Activated T-cell treated with anti-CD3 and anti-CD28 coated beads for 24 hours (primary cell): ENCODE results near the gene EHBP1.

ENCODE experiments used
- DNase-seq: peaks from one replicate; pipeline ENCODE4 v3.0.0-alpha.2; 2020; ENCODE audit warnings: low read depth

Gene EHBP1

DNA sequence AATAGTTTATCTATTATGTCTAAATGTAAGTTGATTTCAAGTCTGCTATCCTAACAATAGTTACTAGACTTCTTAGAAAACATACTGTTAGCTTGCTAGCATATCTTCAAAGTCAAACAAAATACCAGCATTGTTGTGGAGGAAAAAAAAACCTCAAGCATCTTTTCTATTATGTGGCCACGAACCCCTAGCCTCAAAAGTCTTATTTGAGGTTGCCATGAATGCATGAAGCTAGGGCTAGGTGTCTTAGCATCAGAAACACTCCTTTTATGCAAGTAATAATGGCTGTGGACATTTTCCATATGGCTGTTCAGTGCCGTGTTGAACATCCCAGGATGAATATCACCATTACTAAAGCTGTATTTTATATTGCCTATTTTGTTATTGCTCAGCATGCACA is 258.5 kb downstream of the EHBP1 start:
- no peak for DNase-seq

DNA sequence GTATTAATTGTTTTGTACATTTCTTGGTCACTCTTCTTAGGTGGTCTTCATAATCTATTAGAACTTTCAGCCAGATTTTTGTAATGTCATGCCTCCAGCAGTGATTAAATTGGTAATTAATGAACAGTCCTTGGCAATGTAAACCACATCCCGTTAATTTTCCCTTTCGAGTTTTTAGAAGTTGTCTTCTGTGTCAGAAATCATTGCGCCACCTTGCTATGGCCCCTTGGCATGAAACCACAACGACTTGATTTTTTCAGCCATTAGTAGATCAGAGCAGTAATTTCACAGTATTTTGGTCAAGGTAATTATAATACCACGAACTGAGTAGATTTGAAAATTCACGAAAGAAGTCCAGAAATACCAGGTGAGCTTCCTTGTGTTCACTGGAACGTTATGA is 259.2 kb downstream of the EHBP1 start:
- no peak for DNase-seq

GRCh38 chr2:62966991-62967390 is 261.5 kb downstream of the EHBP1 start:
- DNase-seq: no peak

GRCh38 chr2:62968168-62968567 is 262.7 kb downstream of the EHBP1 start:
- DNase-seq: no peak

GRCh38 chr2:62968668-62969067 is 263.2 kb downstream of the EHBP1 start:
- no peak for DNase-seq

DNA sequence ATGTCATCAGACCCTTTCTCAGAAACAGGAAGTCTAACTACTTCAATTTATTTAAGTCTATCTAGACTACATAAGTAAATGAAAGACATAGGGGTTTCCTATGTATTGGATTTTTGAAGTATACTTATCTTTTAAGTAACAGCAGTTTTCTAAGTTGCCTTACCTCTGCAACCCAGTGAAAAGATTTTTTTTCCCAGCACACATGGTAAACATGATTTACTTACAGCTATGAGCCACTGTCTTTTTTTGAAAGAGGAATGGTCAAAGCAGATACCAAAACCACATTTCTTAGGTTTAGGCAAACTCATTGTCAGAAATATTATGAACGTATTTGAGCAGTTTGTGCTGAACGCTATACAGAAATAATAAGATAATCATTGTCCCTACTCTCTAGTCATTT is 266.4 kb downstream of the EHBP1 start:
- DNase-seq: no peak

DNA sequence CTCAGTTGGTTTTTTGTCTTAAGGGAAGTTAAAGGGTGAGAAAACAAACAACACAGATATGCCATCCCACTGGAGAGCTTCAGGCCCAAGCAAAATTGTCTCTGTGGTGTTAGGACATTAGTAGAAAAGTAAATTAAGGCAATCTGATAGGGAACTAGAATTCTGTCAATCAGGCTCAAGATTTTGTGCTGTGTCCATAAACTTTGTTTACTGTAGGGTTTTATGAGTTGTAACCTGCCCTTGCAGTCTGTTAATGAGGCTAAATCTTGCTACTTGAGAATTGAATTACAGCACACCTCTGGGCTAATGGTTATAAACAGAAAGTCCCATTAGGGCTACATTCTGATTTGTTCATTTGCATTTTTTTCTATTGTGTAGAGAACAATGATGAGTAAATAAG is 267.1 kb downstream of the EHBP1 start:
- DNase-seq: no peak

GRCh38 chr2:62974999-62975398 is 269.5 kb downstream of the EHBP1 start:
- no peak for DNase-seq

DNA sequence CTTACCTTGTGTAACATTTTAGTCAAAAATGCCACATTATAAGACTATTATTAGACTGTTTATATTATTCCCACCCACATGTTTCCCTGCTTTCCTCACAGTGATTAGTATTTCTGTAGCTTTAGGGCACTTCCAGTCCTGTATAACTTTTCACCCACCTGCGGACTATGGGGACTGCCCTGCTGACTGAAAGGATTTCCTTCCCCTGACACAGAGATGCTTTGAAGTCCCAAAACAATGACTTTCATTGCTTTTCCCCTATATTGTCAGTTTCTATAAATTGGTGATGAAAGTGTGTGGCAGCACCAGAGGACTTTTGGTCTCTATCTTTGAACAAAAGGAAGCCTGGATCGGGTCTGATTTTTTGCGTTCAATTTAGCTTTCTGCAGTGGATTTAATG is 286.1 kb downstream of the EHBP1 start:
- DNase-seq: no peak

- DNase-seq: no peak
Measured at GRCh38 chr2:62992561-62992960, 287.0 kb downstream of the EHBP1 start.

- DNase-seq: no peak
Measured at GRCh38 chr2:62994206-62994605, 288.7 kb downstream of the EHBP1 start.

DNA sequence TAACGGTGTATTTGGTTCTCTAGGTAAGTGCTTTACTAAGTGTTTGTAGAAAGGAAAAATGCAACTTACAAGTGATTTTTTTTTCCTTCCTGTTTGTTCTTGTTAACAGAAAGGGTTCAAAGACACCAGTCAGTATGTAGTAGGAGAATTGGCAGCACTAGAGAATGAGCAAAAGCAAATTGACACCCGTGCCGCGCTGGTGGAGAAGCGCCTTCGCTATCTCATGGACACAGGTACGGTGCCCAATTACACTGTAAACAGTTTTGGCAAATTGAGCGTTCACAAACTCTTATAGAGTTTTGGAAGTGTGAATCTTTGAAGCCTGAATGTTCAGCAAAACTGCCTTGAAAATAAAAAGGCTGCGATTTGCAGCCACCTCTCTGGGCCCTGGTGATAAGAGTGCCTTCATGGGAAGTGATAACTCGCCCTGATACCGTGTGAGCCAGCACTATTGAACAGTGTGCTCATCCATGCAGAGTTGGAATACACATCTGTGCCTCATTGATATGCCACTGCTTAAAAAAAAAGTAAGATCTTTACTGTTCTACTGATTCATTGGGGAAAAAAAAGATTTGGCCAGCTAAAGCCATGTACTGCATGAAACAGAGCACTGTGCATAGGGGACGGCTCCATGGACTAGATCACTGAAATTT is 291.1 kb downstream of the EHBP1 start:
- no peak for DNase-seq

DNA sequence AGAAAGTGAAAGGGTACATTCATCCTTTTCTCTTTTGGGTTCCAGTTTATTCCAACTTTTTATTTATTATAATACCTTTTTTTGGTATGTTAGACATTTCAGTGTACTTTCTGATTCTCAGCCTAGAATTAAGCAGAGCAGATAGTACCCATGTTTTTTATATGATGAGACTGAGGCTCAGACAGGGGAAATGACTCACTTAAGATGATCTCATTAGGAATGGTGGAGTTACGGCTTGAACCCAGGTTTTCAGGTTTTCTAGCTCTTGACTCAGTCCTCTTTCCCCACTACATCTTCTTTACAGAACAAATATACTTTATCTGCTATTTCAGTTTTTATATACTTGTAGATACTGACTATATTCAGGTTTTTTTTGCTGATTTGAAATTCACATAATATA is 293.4 kb downstream of the EHBP1 start:
- no peak for DNase-seq

- no peak for DNase-seq
Measured at GRCh38 chr2:62999905-63000304, 294.4 kb downstream of the EHBP1 start.

GRCh38 chr2:63000801-63001200 is 295.3 kb downstream of the EHBP1 start:
- no peak for DNase-seq

GRCh38 chr2:63001576-63001975 is 296.1 kb downstream of the EHBP1 start:
- DNase-seq: no peak

- DNase-seq: no peak
Measured at GRCh38 chr2:63003351-63003750, 297.8 kb downstream of the EHBP1 start.

GRCh38 chr2:63007813-63008458 is 302.4 kb downstream of the EHBP1 start:
- no peak for DNase-seq

DNA sequence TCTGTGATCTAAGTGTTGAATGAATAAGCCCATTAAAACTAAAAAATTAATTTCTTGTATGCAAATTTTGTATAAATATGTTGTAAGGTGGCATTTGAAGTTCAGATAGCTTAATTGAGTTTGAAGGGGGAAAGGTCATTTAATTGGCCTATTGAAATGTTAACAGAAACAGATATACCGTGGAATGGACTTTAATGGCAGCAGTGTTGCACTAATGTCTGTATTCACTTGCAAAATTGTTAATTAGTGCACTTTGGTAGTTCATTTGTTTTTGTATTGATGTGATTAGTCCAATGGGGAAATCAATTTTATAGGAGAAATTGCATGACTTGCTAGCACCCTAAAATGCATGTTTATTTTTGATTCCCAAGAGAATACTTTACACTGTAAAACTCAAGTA is 303.3 kb downstream of the EHBP1 start:
- no peak for DNase-seq

DNA sequence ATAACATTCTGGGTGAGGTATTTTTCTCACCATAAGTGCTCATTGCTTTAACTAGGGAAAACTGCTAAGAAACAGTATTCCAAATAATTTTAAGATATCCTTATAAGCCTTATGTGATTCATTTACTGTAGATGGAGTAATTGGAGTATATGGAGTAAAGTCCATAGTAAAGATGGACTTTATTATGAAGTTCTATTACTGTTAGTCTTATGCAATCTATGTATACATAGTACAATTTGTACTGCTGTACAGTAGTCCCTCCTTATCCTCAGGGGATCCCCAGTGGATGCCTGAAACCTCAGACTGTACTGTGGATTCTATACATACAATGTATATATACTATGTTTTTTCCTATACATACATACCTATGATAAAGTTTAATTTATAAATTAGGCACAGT is 304.0 kb downstream of the EHBP1 start:
- no peak for DNase-seq

DNA sequence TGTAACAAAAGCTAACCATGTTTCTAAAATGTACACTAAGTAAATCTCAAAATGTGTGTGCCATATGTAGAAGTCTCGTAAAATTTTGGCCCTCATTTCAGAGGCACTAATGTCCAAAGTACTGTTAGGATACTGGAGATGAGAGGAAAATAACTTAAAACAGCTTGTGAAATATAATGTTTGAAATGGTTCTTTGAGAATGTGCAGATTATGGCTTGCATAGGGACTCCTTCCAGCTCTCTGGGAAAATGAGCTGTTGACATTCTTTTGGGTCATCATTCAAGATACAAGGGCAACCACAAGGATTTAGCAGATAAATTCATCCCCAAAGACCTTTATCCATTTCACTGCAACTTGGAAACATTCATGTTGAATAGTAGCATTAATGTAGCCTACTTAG is 307.0 kb downstream of the EHBP1 start:
- DNase-seq: no peak

GRCh38 chr2:63013438-63013837 is 307.9 kb downstream of the EHBP1 start:
- no peak for DNase-seq

GRCh38 chr2:63015389-63015788 is 309.9 kb downstream of the EHBP1 start:
- DNase-seq: no peak

DNA sequence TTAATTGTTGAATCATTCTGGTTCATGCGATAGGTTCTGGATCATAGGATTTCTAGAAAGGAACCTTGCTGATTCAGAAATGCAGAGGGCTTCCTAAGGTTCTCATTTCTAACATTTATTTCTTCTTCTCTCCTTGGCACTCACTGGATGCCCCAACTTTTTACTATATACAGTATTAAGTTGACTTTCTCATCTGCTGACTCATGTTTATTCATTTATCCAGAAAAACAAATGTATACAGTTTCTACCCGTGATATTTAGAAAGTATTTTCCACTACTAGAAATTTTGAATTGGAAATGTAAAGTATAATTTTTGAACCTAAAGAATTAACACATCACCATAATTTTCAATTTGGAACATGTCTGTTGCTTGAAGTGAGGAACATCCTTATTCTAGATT is 312.9 kb downstream of the EHBP1 start:
- no peak for DNase-seq
